CD4-positive, alpha-beta T cell treated with Interleukin-2 at 100 ng/mL for 4 hours (primary cell): ENCODE data around the gene RMI2.

Source experiments
- DNase-seq: peaks from one replicate; pipeline ENCODE4 v3.0.0-alpha.2; 2020; ENCODE audit warnings: low spot score

Gene RMI2

GRCh38 chr16:11310634-11310977, 34.7 kb upstream of the RMI2 start:
- no peak for DNase-seq

GRCh38 chr16:11310997-11311561, 34.2 kb upstream of the RMI2 start:
- DNase-seq: peak; percentile 51

- DNase-seq: peak; percentile 21
Measured at GRCh38 chr16:11312718-11313492, 32.4 kb upstream of the RMI2 start.

- DNase-seq: no peak
Measured at GRCh38 chr16:11313493-11314308, 31.6 kb upstream of the RMI2 start.

GRCh38 chr16:11314309-11314894, 30.9 kb upstream of the RMI2 start:
- no peak for DNase-seq

- DNase-seq: no peak
Measured at GRCh38 chr16:11315510-11315909, 29.7 kb upstream of the RMI2 start.

- DNase-seq: no peak
Measured at GRCh38 chr16:11316331-11317015, 28.8 kb upstream of the RMI2 start.

- no peak for DNase-seq
Measured at GRCh38 chr16:11318817-11319216, 26.4 kb upstream of the RMI2 start.

GRCh38 chr16:11319529-11320146, 25.6 kb upstream of the RMI2 start:
- no peak for DNase-seq

GRCh38 chr16:11320170-11320569, 25.1 kb upstream of the RMI2 start:
- DNase-seq: no peak

- no peak for DNase-seq
Measured at GRCh38 chr16:11321662-11322061, 23.6 kb upstream of the RMI2 start.

GRCh38 chr16:11322823-11323222, 22.4 kb upstream of the RMI2 start:
- no peak for DNase-seq

- no peak for DNase-seq
Measured at GRCh38 chr16:11323551-11324336, 21.5 kb upstream of the RMI2 start.

- no peak for DNase-seq
Measured at GRCh38 chr16:11325404-11326083, 19.7 kb upstream of the RMI2 start.

GRCh38 chr16:11326084-11326736, 19.0 kb upstream of the RMI2 start:
- no peak for DNase-seq

GRCh38 chr16:11326737-11327276, 18.5 kb upstream of the RMI2 start:
- DNase-seq: no peak

- DNase-seq: no peak
Measured at GRCh38 chr16:11327277-11328171, 17.7 kb upstream of the RMI2 start.
